Esophagus muscularis mucosa (tissue), 4 donors: Measurements from ENCODE around the gene NUFIP1.
A peak's percentile ranks its signal among the peaks of the same experiment; 100 is the strongest.

Experiments used
- EP300 ChIP-seq: sonication (generic); formaldehyde crosslinking; IDR thresholded peaks from one replicate; pipeline ENCODE4 v1.6.1; 2017; ENCODE audit warnings: antibody characterized with exemption
- POLR2A ChIP-seq: fragments of 450-650 bp; IDR thresholded peaks from one replicate; pipeline ENCODE4 v1.6.1; 2017; ENCODE audit warnings: antibody characterized with exemption, moderate library complexity, mild to moderate bottlenecking, low read depth
- POLR2AphosphoS5 ChIP-seq, 2 donors: sonication (generic); formaldehyde crosslinking; IDR thresholded peaks; one replicate each; pipeline ENCODE4 v1.6.1; 2017; ENCODE audit warnings: antibody characterized with exemption in 2 of 2
- TF ChIP-seq, protein P1 (sequence below), 3 experiments: fragments of 200-600 bp in 2 of 3; fragments of 450-650 bp in 1 of 3; sonication (generic) in 2 of 3; IDR thresholded peaks; one replicate each; pipeline ENCODE4 v1.5.1; 2017 to 2019; ENCODE audit warnings: antibody characterized with exemption in 3 of 3, mild to moderate bottlenecking in 2 of 3, moderate library complexity in 1 of 3

GRCh38 chr13:44904967-44905366 is 84.3 kb downstream of the NUFIP1 start:
- TF ChIP-seq, protein P1, sequence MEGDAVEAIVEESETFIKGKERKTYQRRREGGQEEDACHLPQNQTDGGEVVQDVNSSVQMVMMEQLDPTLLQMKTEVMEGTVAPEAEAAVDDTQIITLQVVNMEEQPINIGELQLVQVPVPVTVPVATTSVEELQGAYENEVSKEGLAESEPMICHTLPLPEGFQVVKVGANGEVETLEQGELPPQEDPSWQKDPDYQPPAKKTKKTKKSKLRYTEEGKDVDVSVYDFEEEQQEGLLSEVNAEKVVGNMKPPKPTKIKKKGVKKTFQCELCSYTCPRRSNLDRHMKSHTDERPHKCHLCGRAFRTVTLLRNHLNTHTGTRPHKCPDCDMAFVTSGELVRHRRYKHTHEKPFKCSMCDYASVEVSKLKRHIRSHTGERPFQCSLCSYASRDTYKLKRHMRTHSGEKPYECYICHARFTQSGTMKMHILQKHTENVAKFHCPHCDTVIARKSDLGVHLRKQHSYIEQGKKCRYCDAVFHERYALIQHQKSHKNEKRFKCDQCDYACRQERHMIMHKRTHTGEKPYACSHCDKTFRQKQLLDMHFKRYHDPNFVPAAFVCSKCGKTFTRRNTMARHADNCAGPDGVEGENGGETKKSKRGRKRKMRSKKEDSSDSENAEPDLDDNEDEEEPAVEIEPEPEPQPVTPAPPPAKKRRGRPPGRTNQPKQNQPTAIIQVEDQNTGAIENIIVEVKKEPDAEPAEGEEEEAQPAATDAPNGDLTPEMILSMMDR (IDR thresholded peaks at IDR 0.05): no peak
- peak; percentile 74 to 77 for TF ChIP-seq POLR2AphosphoS5 (IDR thresholded peaks at IDR 0.05)
- no peak for TF ChIP-seq POLR2A
- TF ChIP-seq EP300: no peak
